Astrocyte (in vitro differentiated cells and primary cell): ENCODE data around the gene TIRAP.

Experiments used
- CTCF ChIP-seq: IDR thresholded peaks from 2 replicates; pipeline ENCODE4 v1.5.1; 2011; ENCODE audit warnings: low read depth, mild to moderate bottlenecking, inconsistent platforms, low read length, moderate library complexity; ENCODE audit not compliant: insufficient read depth
- EZH2 ChIP-seq: IDR thresholded peaks from 2 replicates; pipeline ENCODE4 v1.6.1; 2012; ENCODE audit warnings: mild to moderate bottlenecking, low read length, inconsistent platforms; ENCODE audit not compliant: insufficient read depth

- TF ChIP-seq CTCF: no peak
- TF ChIP-seq EZH2: no peak
Observed at GRCh38 chr11:126281666-126282175, 1.2 kb upstream of the TIRAP start.
